Testis (tissue), 3 donors: Measurements from ENCODE around the gene SYTL1. TPM values are rescaled to one million over a fixed set of nuclear protein-coding genes. Genes with fewer than 3 reads are reported as not detected.

ENCODE experiments used
- DNase-seq: peaks from one replicate; pipeline ENCODE4 v3.0.0-alpha.2; 2019
- H3K27ac ChIP-seq, 2 donors: fragments of 200-600 bp; sonication (generic); one replicate each; pipeline ENCODE4 v1.5.1; 2019
- H3K27me3 ChIP-seq: fragments of 200-600 bp; sonication (generic); one replicate; pipeline ENCODE4 v1.5.1; 2019
- H3K36me3 ChIP-seq: fragments of 200-600 bp; sonication (generic); one replicate; pipeline ENCODE4 v1.5.1; 2017; ENCODE audit warnings: low read depth; ENCODE audit errors: missing control alignments
- H3K4me1 ChIP-seq: fragments of 200-600 bp; sonication (generic); one replicate; pipeline ENCODE4 v1.5.1; 2019
- H3K4me3 ChIP-seq, 2 donors: fragments of 200-600 bp; sonication (generic); one replicate each; pipeline ENCODE4 v1.5.1; 2017 to 2019
- H3K9me3 ChIP-seq: fragments of 200-600 bp; sonication (generic); one replicate; pipeline ENCODE4 v1.5.1; 2017
- POLR2A ChIP-seq: fragments of 450-650 bp; IDR thresholded peaks from one replicate; pipeline ENCODE4 v1.6.1; 2017; ENCODE audit warnings: antibody characterized with exemption, mild to moderate bottlenecking, moderate library complexity
- WGBS, 2 donors: methylation state at CpG; one replicate each; pipeline ENCODE4 v1.1.5; 2018; 5-methylcytosine and 5-hydroxymethylcytosine counted together
- intact Hi-C: fragments of 100-400 bp; cut with DNase I; formaldehyde crosslinking; loops from one replicate; pipeline ENCODE4 v1.15.1; 2023; ENCODE audit warnings: low total_unique reads
- polyA plus RNA-seq: library from polyadenylated mRNA; stranded (reverse); fragments of 350-450 nt; fragmentation: Illumina TruSeq; extraction: RNeasy Lipid Tissue Mini Kit (QIAGEN cat#74804); gene quantifications from one replicate; pipeline ENCODE4 v1.2.3, GENCODE V29; 2014; ENCODE audit warnings: low read depth, low replicate concordance; ENCODE audit not compliant: insufficient read depth
- total RNA-seq, 2 donors: library from RNA; depleted of rRNA; stranded (reverse); fragments of >200 nt; gene quantifications; one replicate each; pipeline ENCODE4 v1.2.3, GENCODE V29; 2016
- TF ChIP-seq, protein P1 (sequence below), 3 experiments: fragments of 450-650 bp in 2 of 3; fragments of 200-600 bp in 1 of 3; sonication (generic) in 1 of 3; IDR thresholded peaks; one replicate each; pipeline ENCODE4 v1.5.1; 2016 to 2019; ENCODE audit warnings: antibody characterized with exemption in 3 of 3, mild to moderate bottlenecking in 2 of 3, moderate library complexity in 1 of 3

Gene SYTL1
- total and polyA plus RNA-seq, 3 donors from 2014 or later: 2.3 to 6.0 (median 5.4) TPM

DNA sequence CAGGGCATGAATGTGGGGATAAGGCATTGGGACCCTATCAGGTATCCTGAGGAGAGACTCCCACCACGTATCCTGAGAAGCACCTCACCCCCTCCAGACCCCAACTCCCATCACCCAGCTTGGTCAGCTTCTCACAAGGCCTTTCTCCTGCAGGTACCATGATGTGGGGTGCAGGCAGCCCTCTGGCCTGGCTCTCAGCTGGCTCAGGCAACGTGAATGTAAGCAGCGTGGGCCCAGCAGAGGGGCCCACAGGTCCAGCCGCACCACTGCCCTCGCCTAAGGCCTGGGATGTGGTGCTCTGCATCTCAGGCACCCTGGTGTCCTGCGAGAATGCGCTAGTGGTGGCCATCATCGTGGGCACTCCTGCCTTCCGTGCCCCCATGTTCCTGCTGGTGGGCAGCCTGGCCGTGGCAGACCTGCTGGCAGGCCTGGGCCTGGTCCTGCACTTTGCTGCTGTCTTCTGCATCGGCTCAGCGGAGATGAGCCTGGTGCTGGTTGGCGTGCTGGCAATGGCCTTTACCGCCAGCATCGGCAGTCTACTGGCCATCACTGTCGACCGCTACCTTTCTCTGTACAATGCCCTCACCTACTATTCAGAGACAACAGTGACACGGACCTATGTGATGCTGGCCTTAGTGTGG lies 51.9 kb downstream of the SYTL1 start:
- H3K4me1 ChIP-seq: peaks cover 17% of the 10 kb centered on the region
- WGBS, 2 donors: 92 to 96% methylated on average over 11 to 18 of the region's 18 CpGs
- no peaks in the 10 kb centered on the region for H3K36me3 ChIP-seq
- no peaks in the 10 kb centered on the region for H3K9me3 ChIP-seq
- no peaks in the 10 kb centered on the region for H3K27me3 ChIP-seq
- no peak overlapping the region for H3K4me3 ChIP-seq
- no peak for DNase-seq
- intact Hi-C loops: loop anchor here (5.0 to 10.0 kb wide), 2 partner anchors 91 to 211 kb away; partner anchors contain the start of gene AHDC1
- TF ChIP-seq POLR2A: no peak
- TF ChIP-seq, protein P1, sequence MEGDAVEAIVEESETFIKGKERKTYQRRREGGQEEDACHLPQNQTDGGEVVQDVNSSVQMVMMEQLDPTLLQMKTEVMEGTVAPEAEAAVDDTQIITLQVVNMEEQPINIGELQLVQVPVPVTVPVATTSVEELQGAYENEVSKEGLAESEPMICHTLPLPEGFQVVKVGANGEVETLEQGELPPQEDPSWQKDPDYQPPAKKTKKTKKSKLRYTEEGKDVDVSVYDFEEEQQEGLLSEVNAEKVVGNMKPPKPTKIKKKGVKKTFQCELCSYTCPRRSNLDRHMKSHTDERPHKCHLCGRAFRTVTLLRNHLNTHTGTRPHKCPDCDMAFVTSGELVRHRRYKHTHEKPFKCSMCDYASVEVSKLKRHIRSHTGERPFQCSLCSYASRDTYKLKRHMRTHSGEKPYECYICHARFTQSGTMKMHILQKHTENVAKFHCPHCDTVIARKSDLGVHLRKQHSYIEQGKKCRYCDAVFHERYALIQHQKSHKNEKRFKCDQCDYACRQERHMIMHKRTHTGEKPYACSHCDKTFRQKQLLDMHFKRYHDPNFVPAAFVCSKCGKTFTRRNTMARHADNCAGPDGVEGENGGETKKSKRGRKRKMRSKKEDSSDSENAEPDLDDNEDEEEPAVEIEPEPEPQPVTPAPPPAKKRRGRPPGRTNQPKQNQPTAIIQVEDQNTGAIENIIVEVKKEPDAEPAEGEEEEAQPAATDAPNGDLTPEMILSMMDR (IDR thresholded peaks at IDR 0.05): no peak
- H3K27ac ChIP-seq: no peak overlapping the region

DNA sequence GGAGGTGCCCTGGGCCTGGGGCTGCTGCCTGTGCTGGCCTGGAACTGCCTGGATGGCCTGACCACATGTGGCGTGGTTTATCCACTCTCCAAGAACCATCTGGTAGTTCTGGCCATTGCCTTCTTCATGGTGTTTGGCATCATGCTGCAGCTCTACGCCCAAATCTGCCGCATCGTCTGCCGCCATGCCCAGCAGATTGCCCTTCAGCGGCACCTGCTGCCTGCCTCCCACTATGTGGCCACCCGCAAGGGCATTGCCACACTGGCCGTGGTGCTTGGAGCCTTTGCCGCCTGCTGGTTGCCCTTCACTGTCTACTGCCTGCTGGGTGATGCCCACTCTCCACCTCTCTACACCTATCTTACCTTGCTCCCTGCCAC lies 52.4 kb downstream of the SYTL1 start:
- Histone ChIP-seq H3K4me3 (no peak overlapping the region), H3K27me3 (no peaks in the 10 kb centered on the region), H3K36me3 (no peaks in the 10 kb centered on the region), H3K27ac (no peak overlapping the region), H3K4me1 (peaks cover 17% of the 10 kb centered on the region), H3K9me3 (no peaks in the 10 kb centered on the region)
- intact Hi-C loops: loop anchor here (5.0 to 10.0 kb wide), 2 partner anchors 92 to 211 kb away; partner anchors contain the start of gene AHDC1
- no peak for DNase-seq
- WGBS, 2 donors: 92 to 96% methylated on average over 3 to 9 of the region's 9 CpGs
- TF ChIP-seq, protein P1 (IDR thresholded peaks at IDR 0.05): no peak
- no peak for TF ChIP-seq POLR2A

DNA sequence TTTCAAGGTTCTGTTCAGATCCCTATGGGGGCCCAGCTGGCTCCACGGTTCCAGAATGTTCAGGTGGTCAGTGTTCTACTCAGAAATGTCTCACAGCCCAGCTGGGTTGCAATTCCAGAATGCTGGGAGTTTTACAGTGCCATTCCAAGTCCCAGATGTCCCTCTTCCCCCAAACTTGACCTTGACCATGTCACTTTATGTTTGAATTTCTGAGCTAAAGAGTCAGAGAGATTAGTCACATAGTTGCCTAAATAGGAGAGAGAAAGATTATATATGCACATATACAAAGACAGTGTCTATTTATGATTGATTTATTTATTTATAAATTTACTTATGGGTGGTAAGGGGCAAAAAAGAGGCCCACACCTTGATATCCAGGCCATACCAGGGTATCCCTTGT lies 53.1 kb downstream of the SYTL1 start:
- 48 to 60% methylated on average over 1 of the region's 1 CpG for WGBS, 2 donors
- Histone ChIP-seq H3K4me1 (peaks cover 17% of the 10 kb centered on the region), H3K4me3 (no peak overlapping the region), H3K9me3 (no peaks in the 10 kb centered on the region), H3K27ac (no peak overlapping the region), H3K36me3 (no peaks in the 10 kb centered on the region), H3K27me3 (no peaks in the 10 kb centered on the region)
- TF ChIP-seq, protein P1 (IDR thresholded peaks at IDR 0.05): no peak
- no peak for TF ChIP-seq POLR2A
- intact Hi-C loops: loop anchor here (5.0 to 10.0 kb wide), 2 partner anchors 93 to 210 kb away; partner anchors contain the start of gene AHDC1
- no peak for DNase-seq

DNA sequence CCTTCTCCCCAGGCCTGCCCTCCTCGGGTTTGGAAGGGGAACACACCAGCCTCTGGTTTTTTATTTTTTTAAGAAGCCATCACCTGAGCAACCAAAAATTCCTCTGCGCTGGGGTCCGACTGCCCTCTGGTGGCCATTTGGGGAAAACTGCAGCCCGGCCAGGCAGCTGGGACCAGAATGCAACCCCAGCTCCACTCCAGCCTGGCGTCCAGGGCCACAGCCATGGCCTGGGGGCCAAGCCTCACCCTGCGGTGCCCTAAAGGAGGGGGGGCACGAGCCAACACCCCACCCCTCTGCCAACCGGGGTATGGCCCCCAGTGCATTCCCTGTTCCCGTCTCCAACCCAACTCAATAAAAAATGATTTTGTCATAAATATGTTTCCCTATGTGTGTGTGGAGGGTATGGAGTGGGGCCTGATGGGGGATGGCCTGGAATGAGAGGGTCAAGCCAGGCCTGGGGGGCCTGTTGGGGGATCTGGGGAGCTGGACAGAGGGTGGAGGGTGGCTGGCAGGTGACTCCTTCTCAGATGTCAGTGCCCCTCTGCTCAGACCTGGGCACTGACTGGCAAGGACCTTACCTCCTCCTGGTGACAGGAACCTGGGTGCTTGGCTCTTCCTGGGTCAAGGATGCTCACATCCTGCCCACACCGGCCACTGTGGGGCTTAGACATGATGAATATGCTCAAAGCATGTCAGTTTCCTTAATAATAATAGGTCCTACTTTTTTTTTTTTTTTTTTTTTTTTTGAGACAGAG lies 53.8 kb downstream of the SYTL1 start:
- no peak overlapping the region for H3K27ac ChIP-seq
- intact Hi-C loops: loop anchor here (10.0 kb wide), 1 partner anchor 209 kb away; the partner anchor contains the start of gene AHDC1
- no peaks in the 10 kb centered on the region for H3K36me3 ChIP-seq
- H3K27me3 ChIP-seq: no peaks in the 10 kb centered on the region
- peaks cover 17% of the 10 kb centered on the region for H3K4me1 ChIP-seq
- TF ChIP-seq POLR2A: no peak
- TF ChIP-seq, protein P1 (IDR thresholded peaks at IDR 0.05): peak; percentile 92 to 98 (median 95)
- H3K4me3 ChIP-seq: no peak overlapping the region
- no peaks in the 10 kb centered on the region for H3K9me3 ChIP-seq
- 12 to 24% methylated on average over 8 to 10 of the region's 10 CpGs for WGBS, 2 donors
- peak; percentile 76 for DNase-seq
